Measurements from ENCODE around the gene BLOC1S3.

BLOC1S3 gene

GRCh38 chr19:45162608-45163143 lies 15.9 kb upstream of the BLOC1S3 start:
- DNase-seq, result no peak

- DNase-seq, result no peak
Observed at GRCh38 chr19:45163156-45163555, 15.4 kb upstream of the BLOC1S3 start.

- no peak for DNase-seq
Observed at GRCh38 chr19:45163751-45164460, 14.7 kb upstream of the BLOC1S3 start.

- DNase-seq, result peak; percentile 57
Observed at GRCh38 chr19:45164577-45165335, 13.8 kb upstream of the BLOC1S3 start.

- no peak for DNase-seq
Observed at GRCh38 chr19:45166723-45167252, 11.8 kb upstream of the BLOC1S3 start.

- no peak for DNase-seq
Observed at GRCh38 chr19:45168767-45169351, 9.7 kb upstream of the BLOC1S3 start.

GRCh38 chr19:45169602-45170001 lies 9.0 kb upstream of the BLOC1S3 start:
- DNase-seq, result no peak

GRCh38 chr19:45170146-45171106 lies 8.2 kb upstream of the BLOC1S3 start:
- DNase-seq, result no peak

GRCh38 chr19:45171211-45171623 lies 7.4 kb upstream of the BLOC1S3 start:
- peak; percentile 61 for DNase-seq

- DNase-seq, result peak; percentile 24
Observed at GRCh38 chr19:45172173-45172572, 6.4 kb upstream of the BLOC1S3 start.

- no peak for DNase-seq
Observed at GRCh38 chr19:45172611-45173208, 5.9 kb upstream of the BLOC1S3 start.

- DNase-seq, result no peak
Observed at GRCh38 chr19:45173816-45174215, 4.8 kb upstream of the BLOC1S3 start.

GRCh38 chr19:45175515-45176345 lies 2.9 kb upstream of the BLOC1S3 start:
- DNase-seq, result no peak

- no peak for DNase-seq
Observed at GRCh38 chr19:45177817-45178261, 745 bp upstream of the BLOC1S3 start, which contains the start of gene TRAPPC6A. Gene TRAPPC6A, minus strand, starts transcription at chr19:45178237. Its CDS starts 19 bp downstream, at chr19:45178218.

- DNase-seq, result peak; percentile 42
Observed at GRCh38 chr19:45179072-45179891, 698 bp downstream of the BLOC1S3 start.

- DNase-seq, result no peak
Observed at GRCh38 chr19:45179892-45180370, 1.3 kb downstream of the BLOC1S3 start.

GRCh38 chr19:45180936-45181335 lies 2.4 kb downstream of the BLOC1S3 start:
- DNase-seq, result no peak

GRCh38 chr19:45182758-45183157 lies 4.2 kb downstream of the BLOC1S3 start:
- DNase-seq, result no peak

GRCh38 chr19:45184115-45184514 lies 5.5 kb downstream of the BLOC1S3 start:
- DNase-seq, result no peak
